Chondrocyte (in vitro differentiated cells): ENCODE measurements around the gene INO80E. TPM values are rescaled to one million over a fixed set of nuclear protein-coding genes. Genes with fewer than 3 reads are reported as not detected.

Experiments
- DNase-seq: peaks from one replicate; pipeline ENCODE4 v3.0.0; 2021; ENCODE audit warnings: mixed read lengths, low spot score
- H3K27ac Mint-ChIP-seq: one replicate; pipeline ENCODE4 v1.8.0; 2021; ENCODE audit warnings: mild to moderate bottlenecking, moderate library complexity, mixed read lengths; ENCODE audit not compliant: unreplicated experiment
- H3K27me3 Mint-ChIP-seq: 2 replicates; pipeline ENCODE4 v1.8.0; 2021; ENCODE audit warnings: low read depth, mixed read lengths
- H3K36me3 Mint-ChIP-seq: 2 replicates; pipeline ENCODE4 v1.8.0; 2021; ENCODE audit warnings: low read depth, mixed read lengths
- H3K4me1 Mint-ChIP-seq: 2 replicates; pipeline ENCODE4 v1.8.0; 2021; ENCODE audit warnings: low read depth, mild to moderate bottlenecking, mixed read lengths
- H3K4me3 Mint-ChIP-seq: one replicate; pipeline ENCODE4 v1.8.0; 2021; ENCODE audit warnings: mild to moderate bottlenecking, moderate library complexity, mixed read lengths; ENCODE audit not compliant: unreplicated experiment
- H3K9me3 Mint-ChIP-seq: 2 replicates; pipeline ENCODE4 v1.8.0; 2021; ENCODE audit warnings: low read depth, mixed read lengths
- long read RNA-seq: library from polyadenylated mRNA; stranded (forward); transcript quantifications from one replicate; pipeline ENCODE4 v2.0.0, GENCODE V29; 2021
- total RNA-seq: library from RNA; stranded (reverse); gene quantifications from 3 replicates; pipeline ENCODE4 v1.2.1, GENCODE V29; 2021
- TF ChIP-seq, protein P1 (sequence below): fragments of 200-600 bp; sonication (generic); IDR thresholded peaks from 2 replicates; pipeline ENCODE4 v1.5.0; 2021; ENCODE audit warnings: antibody characterized with exemption, mild to moderate bottlenecking, moderate library complexity

The INO80E gene, protein sequence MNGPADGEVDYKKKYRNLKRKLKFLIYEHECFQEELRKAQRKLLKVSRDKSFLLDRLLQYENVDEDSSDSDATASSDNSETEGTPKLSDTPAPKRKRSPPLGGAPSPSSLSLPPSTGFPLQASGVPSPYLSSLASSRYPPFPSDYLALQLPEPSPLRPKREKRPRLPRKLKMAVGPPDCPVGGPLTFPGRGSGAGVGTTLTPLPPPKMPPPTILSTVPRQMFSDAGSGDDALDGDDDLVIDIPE
- total RNA-seq, result 57.1 to 68.5 TPM (median 64.6 TPM) in 3 replicates
- long read RNA-seq, transcript INO80E-207 (7 exons, 2,103 nt), result major isoform, 6 of 13 reads
- long read RNA-seq, partial matches to known transcripts, result 0 of 13 reads
- long read RNA-seq, other reads (novel, unspliced or antisense), result 5 of 13 reads

DNA sequence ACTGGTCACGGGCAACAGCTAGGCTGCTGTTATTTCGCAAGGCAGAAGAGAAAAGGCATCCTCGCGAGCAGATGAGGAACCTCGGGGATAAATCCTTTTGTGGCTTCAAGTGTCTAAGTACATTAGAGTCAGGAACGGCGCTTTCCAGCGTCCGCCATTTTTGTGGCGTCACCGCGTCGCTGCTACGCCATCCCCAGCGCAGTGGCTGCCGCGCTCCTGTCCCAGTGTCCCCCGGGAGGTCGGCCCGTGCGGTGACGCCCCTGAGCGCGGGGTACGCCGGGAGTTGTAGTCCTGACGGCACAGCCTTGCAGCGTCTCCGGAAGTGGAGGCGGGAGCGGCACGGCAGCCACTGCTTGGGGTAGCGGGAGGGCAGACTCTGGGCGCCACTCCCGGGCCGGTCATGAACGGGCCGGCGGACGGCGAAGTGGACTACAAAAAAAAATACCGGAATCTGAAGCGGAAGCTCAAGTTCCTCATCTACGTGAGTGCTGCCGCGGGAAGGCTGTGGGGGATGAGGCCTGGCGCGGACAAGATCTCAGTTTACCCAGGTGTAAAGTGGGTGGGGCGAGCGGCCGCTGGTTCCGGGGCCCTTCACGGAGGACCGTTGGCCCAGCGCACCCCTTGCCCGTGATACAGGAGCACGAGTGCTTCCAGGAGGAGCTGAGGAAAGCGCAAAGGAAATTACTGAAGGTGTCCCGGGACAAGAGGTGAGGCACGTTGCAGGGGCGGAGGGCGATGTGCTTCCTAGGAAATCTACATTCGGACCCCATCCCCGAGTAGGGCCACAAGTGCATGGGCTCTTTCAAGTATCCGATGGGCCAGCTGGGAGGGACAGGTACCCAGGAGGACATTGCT, at the start of gene INO80E:
TSS of gene INO80E (plus strand) at position 331 of the 855 bp plus-strand sequence. CDS start at position 401, 70 bp downstream.
- peak within 1 kb of the TSS; percentile 96 for H3K4me3 Mint-ChIP-seq
- H3K36me3 Mint-ChIP-seq, result peaks cover 8% of the 10 kb centered on the region
- H3K27ac Mint-ChIP-seq, result peak within 1 kb of the TSS; percentile 94
- no peaks in the 10 kb centered on the region for H3K27me3 Mint-ChIP-seq
- peak; percentile 99 for DNase-seq
- H3K9me3 Mint-ChIP-seq, result no peaks in the 10 kb centered on the region
- peaks cover 24% of the 10 kb centered on the region for H3K4me1 Mint-ChIP-seq
- TF ChIP-seq, protein P1, sequence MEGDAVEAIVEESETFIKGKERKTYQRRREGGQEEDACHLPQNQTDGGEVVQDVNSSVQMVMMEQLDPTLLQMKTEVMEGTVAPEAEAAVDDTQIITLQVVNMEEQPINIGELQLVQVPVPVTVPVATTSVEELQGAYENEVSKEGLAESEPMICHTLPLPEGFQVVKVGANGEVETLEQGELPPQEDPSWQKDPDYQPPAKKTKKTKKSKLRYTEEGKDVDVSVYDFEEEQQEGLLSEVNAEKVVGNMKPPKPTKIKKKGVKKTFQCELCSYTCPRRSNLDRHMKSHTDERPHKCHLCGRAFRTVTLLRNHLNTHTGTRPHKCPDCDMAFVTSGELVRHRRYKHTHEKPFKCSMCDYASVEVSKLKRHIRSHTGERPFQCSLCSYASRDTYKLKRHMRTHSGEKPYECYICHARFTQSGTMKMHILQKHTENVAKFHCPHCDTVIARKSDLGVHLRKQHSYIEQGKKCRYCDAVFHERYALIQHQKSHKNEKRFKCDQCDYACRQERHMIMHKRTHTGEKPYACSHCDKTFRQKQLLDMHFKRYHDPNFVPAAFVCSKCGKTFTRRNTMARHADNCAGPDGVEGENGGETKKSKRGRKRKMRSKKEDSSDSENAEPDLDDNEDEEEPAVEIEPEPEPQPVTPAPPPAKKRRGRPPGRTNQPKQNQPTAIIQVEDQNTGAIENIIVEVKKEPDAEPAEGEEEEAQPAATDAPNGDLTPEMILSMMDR, result peak; percentile 27

DNA sequence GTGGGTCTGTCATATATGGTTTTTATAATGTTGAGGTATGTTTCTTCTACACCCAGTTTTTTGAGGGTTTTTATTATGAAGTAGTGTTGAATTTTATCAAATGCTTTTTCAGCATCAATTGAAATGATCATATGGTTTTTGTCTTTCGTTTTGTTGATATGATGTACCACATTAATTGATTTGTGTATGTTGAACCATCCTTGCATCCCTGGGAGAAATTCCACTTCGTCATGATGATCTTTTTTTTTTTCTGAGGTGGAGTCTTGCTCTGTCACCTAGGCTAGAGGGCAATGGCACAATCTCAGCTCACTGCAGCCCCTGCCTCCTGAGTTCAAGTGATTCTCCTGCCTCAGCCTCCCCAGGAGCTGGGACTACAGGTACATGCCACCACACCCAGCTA, 48.1 kb upstream of the INO80E start:
- no peak overlapping the region for H3K4me3 Mint-ChIP-seq
- no peak overlapping the region for H3K27ac Mint-ChIP-seq
- peaks cover 18% of the 10 kb centered on the region for H3K4me1 Mint-ChIP-seq
- DNase-seq, result no peak
- no peaks in the 10 kb centered on the region for H3K27me3 Mint-ChIP-seq
- H3K9me3 Mint-ChIP-seq, result peaks cover 7% of the 10 kb centered on the region
- H3K36me3 Mint-ChIP-seq, result no peaks in the 10 kb centered on the region
- TF ChIP-seq, protein P1, result no peak

DNA sequence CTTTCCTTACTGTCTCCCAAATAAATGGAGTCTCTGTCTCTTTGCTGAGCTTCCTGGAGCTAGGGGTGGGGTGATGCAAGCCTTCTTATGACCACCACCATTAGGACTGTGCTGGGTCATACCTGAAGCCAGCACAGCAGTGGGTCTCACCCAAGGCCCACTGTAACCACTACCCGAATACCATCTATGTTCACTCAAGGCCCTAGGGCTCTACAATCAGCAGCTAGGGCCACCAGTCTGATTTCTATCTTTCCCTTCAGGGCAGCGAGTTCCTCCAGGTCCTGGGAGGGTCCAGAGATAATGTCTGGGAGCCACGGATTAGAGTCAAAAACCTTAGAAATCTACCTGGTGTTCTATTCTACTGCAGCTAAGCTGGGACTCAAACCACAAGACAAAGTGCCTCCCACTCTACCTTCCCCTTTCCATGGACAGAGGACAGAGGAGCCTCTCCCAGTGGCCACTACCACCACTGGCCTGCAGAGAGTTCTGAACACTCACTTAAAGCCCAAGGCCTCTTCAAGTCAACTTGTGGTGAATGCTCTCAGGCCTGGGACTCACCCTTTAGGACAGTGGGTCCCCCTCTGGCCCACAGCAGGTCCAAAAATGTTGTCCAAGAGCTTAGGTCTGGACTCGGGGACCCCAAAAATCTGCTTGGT, 45.1 kb upstream of the INO80E start:
- no peak overlapping the region for H3K4me3 Mint-ChIP-seq
- no peaks in the 10 kb centered on the region for H3K27me3 Mint-ChIP-seq
- H3K4me1 Mint-ChIP-seq, result no peaks in the 10 kb centered on the region
- no peak overlapping the region for H3K27ac Mint-ChIP-seq
- TF ChIP-seq, protein P1, result no peak
- H3K36me3 Mint-ChIP-seq, result no peaks in the 10 kb centered on the region
- H3K9me3 Mint-ChIP-seq, result peaks cover 7% of the 10 kb centered on the region
- DNase-seq, result no peak

DNA sequence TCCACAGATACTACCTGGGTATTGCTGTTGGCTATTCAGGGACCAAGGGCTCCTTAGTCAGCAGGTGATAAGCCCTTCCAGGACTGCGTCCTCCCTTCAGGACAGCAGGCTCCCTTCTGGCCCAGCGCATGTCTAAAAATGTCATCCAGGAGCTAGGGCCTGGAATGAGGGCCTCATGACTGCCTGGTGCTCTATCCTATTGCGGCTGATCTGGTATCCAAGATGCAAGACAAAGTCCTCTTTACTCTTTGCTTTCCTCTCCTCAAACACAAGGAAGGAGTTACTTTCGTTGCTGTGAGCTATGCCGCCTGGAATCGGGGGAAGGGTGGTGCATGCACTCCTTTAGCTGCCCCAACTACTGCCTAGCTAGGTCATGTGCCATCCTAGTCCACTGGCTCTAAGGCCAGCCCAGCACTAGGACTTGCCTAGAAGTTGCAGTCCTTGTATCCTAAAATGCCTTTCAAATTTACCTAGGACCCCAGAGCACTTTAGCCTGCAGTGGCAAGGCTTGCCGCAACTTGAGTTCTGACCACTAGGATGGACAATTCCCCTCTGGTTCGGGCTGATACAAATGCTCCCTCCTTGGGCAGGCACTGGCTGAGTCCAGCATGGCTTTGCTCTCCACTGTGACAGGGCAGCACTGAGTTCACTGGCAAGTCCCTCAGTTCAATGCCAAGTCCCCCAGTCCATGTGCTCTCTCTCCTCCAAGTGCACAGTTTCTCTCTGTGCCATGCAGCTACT, 44.2 kb upstream of the INO80E start:
- no peaks in the 10 kb centered on the region for H3K27me3 Mint-ChIP-seq
- H3K27ac Mint-ChIP-seq, result no peak overlapping the region
- H3K36me3 Mint-ChIP-seq, result no peaks in the 10 kb centered on the region
- no peaks in the 10 kb centered on the region for H3K4me1 Mint-ChIP-seq
- TF ChIP-seq, protein P1, result no peak
- no peak for DNase-seq
- H3K4me3 Mint-ChIP-seq, result no peak overlapping the region
- H3K9me3 Mint-ChIP-seq, result peaks cover 7% of the 10 kb centered on the region
